ENCODE data around the gene TPPP2. TPM values are rescaled to one million over a fixed set of nuclear protein-coding genes. Genes with fewer than 3 reads are reported as not detected.

TPPP2 gene
- total and polyA plus RNA-seq, 2 of the 4 experiments (the other 2 are of a cell fraction) = not detected

GRCh38 chr14:21001218-21001617 lies 28.8 kb upstream of the TPPP2 start:
- Histone ChIP-seq H4K91ac (ENCODE audit: insufficient read depth, low read depth, low read length) (no peak overlapping the region), H4K8ac (ENCODE audit: low read depth in 2 of 2, low read length in 2 of 2) (no peak overlapping the region), H2AK5ac (ENCODE audit: low read depth, low read length) (no peak overlapping the region), H4K20me1 (ENCODE audit: insufficient read depth, low read length) (no peaks in the 10 kb centered on the region), H3K9me3 (ENCODE audit: control insufficient read depth, insufficient read depth, low read length) (no peaks in the 10 kb centered on the region), H3K9ac (ENCODE audit: low read depth, low read length) (no peak overlapping the region), H3K18ac (ENCODE audit: low read depth, low read length) (no peak overlapping the region), H3K36me3 (ENCODE audit: control insufficient read depth, insufficient read depth, low read length) (peaks cover 4% of the 10 kb centered on the region), H3K4me3 (ENCODE audit: insufficient read depth, low read depth, low read length) (no peak overlapping the region), H3K14ac (replicated peaks; ENCODE audit: low read depth, low read length) (no peak overlapping the region), H3K9me1 (ENCODE audit: insufficient read depth, low read length) (no peaks in the 10 kb centered on the region), H2AK9ac (replicated peaks; ENCODE audit: low read depth, low read length, poor library complexity) (no peak overlapping the region), H2BK20ac (ENCODE audit: low read depth, low read length) (no peak overlapping the region), H3K79me1 (ENCODE audit: low read depth in 1 of 2, low read length in 2 of 2) (no peaks in the 10 kb centered on the region), H4K5ac (ENCODE audit: low read depth, low read length) (no peak overlapping the region), H2BK15ac (ENCODE audit: low read depth, low read length) (no peak overlapping the region), H3K27ac (ENCODE audit: insufficient read depth, low read length) (no peak overlapping the region), H2BK5ac (ENCODE audit: low read depth, low read length, poor library complexity, severe bottlenecking) (no peak overlapping the region), H3K56ac (ENCODE audit: extremely low read depth, insufficient read depth, low read length) (no peak overlapping the region), H3K27me3 (ENCODE audit: control insufficient read depth, insufficient read depth, low read length) (peaks cover 5% of the 10 kb centered on the region), H2AFZ (replicated peaks; ENCODE audit: low read length, poor library complexity) (no peak overlapping the region), H3K4me2 (ENCODE audit: low read depth, low read length) (no peak overlapping the region), H3K23ac (ENCODE audit: low read depth, low read length) (no peak overlapping the region), H2BK120ac (ENCODE audit: low read depth, low read length) (no peak overlapping the region), H3K4me1 (ENCODE audit: control insufficient read depth, insufficient read depth, low read length) (peaks cover 3% of the 10 kb centered on the region), H3K4ac (ENCODE audit: low read depth, low read length) (no peak overlapping the region)
- TF ChIP-seq MAFK (IDR thresholded peaks at IDR 0.05; ENCODE audit: low read depth, low read length) (no peak), RFX5 (IDR thresholded peaks at IDR 0.05; ENCODE audit: low read depth, low read length) (no peak), BHLHE40 (IDR thresholded peaks at IDR 0.05; ENCODE audit: low read depth, low read length) (no peak), SMC3 (IDR thresholded peaks at IDR 0.05; ENCODE audit: low read depth, low read length) (no peak), FOS (IDR thresholded peaks at IDR 0.05; ENCODE audit: low read depth, low read length) (no peak), CEBPB (IDR thresholded peaks at IDR 0.05; ENCODE audit: low read depth, low read length) (no peak)
- DNase-seq (no peak), ATAC-seq (ENCODE audit: low read depth) (no peak)
- intact Hi-C loops (cut with micrococcal nuclease) (no loop called here), dilution Hi-C loops (cut with HindIII; ENCODE audit: low sequenced_read_pairs, unreplicated experiment) (no loop called here), in situ Hi-C loops (cut with MboI; ENCODE audit: low sequenced_read_pairs) (no loop called here)
- CTCF ChIA-PET = interaction anchor here (1.4 kb wide), 1 partner anchor 13 kb away, joined by 6 read pairs; no protein-coding TSS in a partner anchor
- no CpG with 5 or more reads among the region's 7 CpGs for WGBS, 2 experiments (ENCODE audit: extremely low coverage in 2 of 2, insufficient read length in 1 of 2)
- POLR2A ChIA-PET (ENCODE audit: unreplicated experiment) = no interaction called here
- BruUV-seq (replicated peaks) = no TSS peak

All from IMR-90 (cell line).